Hair follicle dermal papilla cell (primary cell): ENCODE results near the gene PGD. TPM values are rescaled to one million over a fixed set of nuclear protein-coding genes. Genes with fewer than 3 reads are reported as not detected.

Experiments
- total RNA-seq: library from RNA; depleted of rRNA; stranded (reverse); fragments of >200 nt; gene quantifications from 2 replicates; pipeline ENCODE4 v1.2.3, GENCODE V29; 2012

The PGD gene
- 229 and 277 TPM in 2 replicates for total RNA-seq

DNA sequence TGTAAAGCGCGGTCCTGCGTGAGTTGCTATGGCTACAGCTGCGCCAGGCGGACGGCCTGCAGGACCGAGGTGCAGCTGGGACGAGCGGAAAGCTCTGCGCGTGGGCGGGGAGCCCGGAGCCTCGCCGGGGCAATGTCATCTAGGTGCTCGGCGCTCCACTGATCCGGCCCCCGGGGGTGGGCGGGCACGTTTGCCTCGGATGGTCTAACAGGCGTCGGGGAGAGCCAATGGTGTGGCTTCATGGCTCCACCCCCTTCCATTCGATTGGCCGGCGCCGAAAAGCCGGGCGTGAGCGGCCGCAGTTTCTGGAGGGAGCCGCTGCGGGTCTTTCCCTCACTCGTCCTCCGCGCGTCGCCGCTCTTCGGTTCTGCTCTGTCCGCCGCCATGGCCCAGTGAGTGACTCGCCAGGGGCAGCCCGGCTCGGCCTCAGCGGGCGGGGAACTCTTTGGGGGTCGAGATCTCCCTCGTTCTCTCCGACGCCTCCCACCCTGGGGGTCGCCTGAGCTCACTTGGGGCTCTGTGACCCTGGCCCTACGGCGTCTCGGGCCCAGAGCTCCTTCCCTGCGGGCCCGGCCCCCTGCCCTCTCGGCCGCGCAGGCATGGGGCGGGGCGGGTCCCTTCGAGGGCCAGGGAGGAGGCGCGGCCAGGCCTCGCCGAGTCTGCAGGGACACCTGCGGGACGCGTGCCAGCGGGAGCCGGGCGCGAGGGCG, at the start of gene PGD:
PGD (plus strand) TSS at position 331 of the 710 bp plus-strand sequence; CDS start at position 385, 54 bp downstream.

DNA sequence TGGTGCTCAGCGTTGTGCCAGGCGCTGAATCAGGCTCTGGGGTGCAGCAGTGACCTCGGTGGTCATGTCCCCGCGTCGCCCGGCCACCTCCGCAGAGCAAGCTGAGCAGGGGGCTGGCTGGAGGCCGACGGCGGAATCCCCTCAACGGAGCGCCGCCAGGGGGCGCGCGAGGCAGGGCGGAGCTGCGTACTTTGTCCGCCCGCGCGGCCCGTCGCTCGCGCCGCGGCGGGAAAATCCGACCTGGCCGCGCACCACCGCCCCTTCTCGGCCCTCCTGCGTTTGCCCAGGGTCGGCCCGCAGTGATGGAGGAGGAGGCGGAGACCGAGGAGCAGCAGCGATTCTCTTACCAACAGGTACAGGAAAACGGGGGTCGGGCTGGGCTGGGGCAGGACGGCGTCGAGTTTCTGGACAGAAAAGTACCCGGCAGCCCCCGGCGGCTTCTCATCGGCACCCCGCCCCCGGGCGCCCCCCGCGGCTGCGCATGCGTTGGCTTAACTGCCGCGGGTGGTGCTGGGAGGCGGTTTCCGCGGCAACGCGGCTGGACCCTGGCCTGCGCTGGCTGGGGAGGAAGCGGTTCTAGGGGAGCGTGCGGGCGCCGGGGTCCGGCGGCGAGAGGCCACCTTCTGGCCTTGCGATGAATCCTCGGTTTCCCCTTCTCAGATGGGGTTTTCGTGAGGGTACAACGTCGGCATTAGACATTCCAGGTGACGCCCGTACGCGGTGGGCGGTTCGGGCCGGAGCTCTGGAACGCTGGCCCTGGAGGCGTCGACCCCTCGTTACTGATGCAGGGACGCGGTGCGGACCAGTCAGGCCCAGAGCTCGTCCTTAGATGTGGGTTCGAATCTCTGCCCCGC, 31.6 kb downstream of the PGD start, which contains the start of gene CENPS:
CENPS (plus strand) TSS at position 218 of the 854 bp plus-strand sequence; CDS start at position 303, 85 bp downstream.

DNA sequence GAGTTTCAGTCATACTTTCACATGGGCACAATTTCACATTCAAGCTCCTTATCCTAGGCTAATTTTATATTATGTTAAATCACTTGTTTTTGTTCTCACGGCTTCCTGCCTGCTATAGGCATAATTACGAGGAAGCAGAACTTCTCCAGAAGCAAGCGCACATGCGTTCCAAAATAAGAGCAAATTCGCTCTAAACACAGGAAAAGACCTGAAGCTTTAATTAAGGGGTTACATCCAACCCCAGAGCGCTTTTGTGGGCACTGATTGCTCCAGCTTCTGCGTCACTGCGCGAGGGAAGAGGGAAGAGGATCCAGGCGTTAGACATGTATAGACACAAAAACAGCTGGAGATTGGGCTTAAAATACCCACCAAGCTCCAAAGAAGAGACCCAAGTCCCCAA, 50.9 kb downstream of the PGD start, which contains the start of gene CORT:
CORT (plus strand) TSS at position 281 of the 400 bp plus-strand sequence. CDS start 193 bp downstream, outside the sequence.

Other genes with a start within 250 kb of the PGD start
- gene KIF1B, start 188.5 kb upstream of the PGD start, total RNA-seq: 41.4 and 46.9 TPM in 2 replicates
- 10.9 and 11.2 TPM in 2 replicates for gene CENPS, start 31.4 kb downstream of the PGD start, total RNA-seq
- gene CORT, start 51.0 kb downstream of the PGD start, total RNA-seq: 0.32 TPM in 1 of 2 replicates, not detected in the other
- 41.7 and 43.0 TPM in 2 replicates for gene DFFA, start 73.5 kb downstream of the PGD start, total RNA-seq
- 17.5 and 18.2 TPM in 2 replicates for gene PEX14, start 75.9 kb downstream of the PGD start, total RNA-seq